NCI-H128 (cell line): ENCODE results near the gene HOXB4.

ENCODE experiments used
- DNase-seq: peaks from one replicate; lab custom pipeline; 2025; ENCODE audit not compliant: unreplicated experiment; lab: John Stamatoyannopoulos, UW

HOXB4 gene

GRCh38 chr17:48601539-48602425 is 23.6 kb upstream of the HOXB4 start:
- DNase-seq, result no peak

DNA sequence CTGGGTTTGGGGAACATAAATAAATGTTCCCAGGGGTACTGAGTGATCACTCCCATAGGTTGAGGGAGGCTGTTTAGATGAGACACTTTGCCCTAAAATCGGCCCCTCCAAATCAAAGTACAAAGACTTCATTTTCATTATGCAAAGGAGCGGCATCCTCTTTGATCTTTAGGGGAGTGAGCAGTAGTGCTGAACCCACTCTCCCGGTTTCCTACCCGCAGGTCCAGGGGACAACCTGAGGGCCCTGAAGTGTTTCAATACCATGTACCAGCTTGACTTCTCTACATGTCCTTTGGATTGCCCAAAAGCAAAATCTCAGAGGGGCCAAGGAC is 23.0 kb upstream of the HOXB4 start:
- DNase-seq, result no peak

DNA sequence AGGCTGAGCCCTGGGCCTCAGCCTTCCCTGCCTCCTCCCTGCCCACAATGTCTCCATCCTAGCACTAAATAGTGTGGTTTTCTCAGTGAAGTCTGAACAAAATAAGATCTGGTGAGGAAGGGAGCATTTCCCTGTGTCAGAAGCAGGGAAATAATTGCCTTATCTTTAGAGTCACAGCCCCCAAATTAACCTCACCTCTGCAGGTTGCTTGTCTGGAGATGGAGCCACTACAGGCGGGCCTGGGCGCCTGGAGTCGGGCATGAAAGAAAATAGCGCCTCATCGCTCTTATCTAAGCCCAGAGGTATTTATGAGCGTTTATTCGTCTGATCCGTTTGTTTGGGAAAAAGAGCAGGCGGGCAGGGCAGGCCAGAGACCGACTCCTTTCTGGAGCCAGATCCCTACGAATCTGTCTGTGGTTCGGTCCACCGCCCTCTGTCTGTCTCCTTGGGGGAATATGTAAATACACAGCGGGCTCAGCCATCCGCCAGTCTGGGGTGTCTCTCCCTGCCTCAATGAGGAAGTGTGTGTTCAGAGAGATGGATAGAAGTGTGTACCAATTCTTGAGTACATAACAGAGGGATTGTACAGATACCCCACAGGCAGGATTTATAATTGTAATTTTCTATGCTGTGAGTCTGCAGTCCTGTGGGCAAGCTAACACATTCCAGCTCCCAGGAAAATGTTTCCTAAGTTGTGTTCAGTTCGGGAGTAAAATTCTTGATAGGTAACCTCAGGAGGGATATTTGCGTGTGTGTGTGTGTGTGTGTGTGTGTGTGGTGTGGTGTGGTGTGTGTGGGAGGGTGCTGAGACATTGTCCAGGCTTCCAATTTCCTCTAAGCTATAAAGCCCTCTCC is 22.3 kb upstream of the HOXB4 start:
- no peak for DNase-seq

DNA sequence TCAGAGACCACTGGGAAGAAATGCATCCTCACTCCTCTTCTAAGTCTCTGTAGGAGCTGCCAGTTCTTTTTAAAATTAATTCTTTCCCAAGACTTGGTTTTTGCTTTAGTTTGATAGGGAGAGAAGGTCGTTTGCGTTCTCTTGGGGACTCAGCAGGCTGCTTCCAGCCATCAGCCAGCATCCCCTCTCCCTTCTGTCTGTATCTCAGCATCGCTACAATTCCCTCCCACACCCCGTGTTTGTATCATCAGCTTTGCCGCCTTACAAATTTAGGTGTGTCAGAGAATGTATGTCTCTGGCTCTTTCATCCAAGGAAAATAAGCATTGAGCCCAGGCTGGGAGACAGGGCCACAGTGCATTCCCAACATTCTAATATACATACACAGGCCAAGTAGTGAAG is 21.2 kb upstream of the HOXB4 start:
- DNase-seq, result no peak

DNA sequence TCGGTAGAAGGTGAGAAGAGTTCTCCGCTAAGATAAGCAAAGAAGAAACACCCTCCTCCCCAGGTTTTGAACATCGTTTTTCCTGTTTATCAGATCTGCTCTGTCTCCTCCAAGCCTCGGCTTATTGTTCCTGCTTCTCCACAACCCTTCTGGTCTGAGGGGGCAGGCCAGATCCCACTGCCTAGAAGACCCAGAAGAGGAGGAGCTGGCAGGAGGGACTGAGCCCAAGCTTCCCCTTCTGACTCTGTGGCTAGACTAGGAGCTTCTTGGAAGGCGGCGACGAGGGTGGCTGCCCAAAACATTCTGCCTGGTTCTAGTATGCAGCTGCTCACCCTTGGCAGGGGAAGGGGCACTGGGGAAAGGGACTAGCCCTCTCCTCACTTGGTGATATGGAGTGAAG is 20.6 kb upstream of the HOXB4 start:
- no peak for DNase-seq

DNA sequence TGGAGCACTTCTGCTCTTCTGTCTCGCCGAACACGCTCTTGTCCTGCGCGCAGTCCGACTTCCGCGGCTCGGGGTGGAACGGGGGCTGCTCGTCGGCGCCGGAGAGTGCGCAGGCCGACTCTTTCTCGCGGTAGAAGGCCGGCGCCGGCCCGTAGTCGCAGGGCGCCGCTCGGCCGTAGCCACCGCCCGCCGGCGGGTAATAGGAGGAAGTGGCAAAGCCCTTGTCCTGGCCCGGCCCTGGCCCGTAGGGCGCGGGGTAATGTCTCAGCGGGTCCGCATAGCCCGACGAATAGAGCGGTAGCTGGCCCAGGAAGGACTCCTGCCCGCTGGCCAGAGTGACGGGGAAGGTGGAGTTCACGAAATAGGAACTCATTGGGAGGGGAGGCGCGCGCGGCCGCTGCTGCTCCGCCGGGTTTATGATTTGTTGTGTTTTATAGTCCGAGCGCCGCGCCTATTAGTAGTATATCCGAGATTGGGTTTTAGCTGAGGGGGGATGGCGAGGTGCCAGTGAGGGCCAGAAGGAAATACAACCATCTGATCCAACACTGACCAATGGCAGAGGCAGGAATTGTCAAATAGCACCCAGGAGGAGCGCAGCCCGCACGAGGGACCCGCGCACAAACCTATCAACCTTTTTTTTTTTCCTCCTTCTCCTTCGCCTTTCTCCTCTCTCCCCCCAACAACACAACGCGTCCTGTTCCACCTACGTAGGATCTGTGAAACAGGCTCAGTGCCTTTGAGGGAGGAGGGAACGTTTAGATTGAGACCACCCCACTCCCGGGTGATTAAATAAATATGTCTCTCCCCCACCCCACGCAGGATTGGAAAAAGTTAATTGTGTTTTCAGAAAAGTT is 19.9 kb upstream of the HOXB4 start:
- no peak for DNase-seq

GRCh38 chr17:48597528-48597777 is 19.3 kb upstream of the HOXB4 start:
- no peak for DNase-seq

DNA sequence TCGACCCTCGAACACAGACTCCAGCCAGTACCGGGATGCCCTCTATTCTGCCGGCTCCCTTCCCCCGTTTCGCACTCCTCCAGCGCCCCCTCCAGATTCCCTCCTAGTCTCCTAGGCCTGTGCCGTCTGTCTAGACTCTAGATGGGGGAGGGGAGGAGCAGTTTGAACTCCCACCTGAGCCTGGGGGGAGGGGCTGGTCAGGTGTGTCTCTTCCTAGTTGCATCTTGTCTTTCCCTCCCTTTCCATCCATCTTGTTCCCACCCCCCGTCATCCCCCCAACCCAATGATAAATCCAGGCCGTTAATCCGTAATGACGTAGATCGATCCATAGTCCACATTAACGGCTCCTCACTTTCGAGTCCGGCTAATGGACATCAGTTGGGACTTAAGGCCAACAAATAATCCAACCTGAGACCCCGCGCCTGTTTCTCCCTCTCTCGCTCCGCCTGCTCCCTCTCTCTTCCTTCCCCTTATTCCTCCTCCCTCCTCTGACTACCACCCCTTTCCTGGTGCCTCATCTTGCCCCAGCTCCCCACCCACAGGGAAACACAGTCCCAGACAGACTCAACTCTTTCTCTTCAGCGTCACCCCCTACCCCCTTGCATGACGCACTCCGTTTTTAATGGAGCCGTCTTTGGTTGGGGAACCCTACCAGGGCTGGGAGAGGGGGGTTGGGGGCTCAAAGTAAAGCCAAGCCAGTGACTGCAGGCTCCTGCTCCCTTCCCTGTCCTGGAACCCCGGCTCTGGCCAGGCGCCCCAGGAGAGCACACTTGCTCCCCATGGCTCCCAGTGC is 18.8 kb upstream of the HOXB4 start:
- no peak for DNase-seq

- DNase-seq, result no peak
These were observed 18.0 kb upstream of the HOXB4 start for GRCh38 chr17:48596000-48596734.

DNA sequence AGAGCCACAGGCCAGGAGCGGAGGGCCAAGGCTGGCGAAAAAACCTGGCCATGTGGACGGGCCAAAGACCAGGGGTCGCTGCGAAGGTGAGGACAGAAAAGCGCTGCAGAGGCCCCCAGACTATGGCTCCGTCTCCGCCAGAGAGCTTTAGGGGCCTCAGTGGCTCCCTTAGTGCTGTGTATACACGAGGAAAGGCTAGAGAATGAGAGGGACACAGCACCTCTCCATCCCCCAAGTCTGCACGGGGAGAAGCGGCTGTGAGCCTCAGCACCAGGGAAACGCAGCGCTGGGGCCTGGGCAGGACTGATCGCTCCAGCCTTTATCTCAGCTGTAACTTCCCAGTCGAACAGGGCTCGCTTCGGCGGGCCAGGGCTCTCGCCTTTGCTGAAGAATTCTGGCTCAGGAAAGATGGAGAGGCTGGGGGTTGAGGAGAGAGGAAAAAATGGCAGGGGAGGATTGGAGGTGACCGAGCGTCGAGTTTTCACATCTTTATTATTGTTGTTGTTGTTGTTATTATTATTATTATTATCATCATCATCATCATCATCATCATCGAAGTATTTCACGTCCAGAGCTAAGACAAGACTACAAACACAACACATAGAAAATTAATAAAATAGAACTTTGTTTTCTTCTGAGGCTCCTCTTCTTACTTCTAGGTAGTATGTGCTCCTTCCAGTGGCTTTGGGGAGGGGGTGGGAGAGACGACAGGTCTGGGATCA is 17.3 kb upstream of the HOXB4 start:
- no peak for DNase-seq

DNA sequence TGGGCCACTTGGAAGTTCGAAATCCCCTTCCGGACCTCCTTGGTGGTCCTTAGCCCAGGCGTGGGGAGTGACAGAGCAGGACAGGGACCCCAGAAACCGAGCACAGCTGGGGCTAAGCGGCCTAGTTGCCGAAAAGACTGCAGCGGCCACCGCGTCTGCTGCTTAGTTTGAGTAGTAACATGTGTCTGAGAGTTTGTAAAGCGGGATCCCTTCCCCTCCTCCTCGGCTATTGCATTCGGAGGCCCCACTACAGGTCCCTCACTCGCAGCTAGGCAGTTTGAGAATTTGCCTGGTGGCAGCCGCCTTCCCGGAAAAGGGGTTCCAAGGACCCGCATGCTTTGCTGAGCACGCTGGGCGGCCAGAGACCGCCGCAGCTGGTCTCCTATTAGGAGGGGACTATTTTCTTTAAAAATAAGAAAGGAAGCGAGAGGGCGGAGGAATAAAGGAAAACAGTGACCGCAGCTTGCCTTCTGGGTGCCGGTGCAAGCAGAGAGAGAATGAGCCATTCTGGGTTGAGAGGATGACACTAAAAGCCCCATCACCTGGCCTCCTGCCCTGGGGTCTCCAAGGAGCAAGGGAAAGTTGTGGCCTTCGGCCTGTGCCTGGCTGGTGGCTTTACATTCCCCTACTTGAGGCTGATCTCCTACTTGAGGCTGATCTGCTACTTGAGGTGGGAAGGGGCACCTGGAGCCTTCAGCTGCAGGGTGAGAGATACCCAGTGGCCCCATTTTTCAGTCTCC is 16.6 kb upstream of the HOXB4 start:
- DNase-seq, result no peak

DNA sequence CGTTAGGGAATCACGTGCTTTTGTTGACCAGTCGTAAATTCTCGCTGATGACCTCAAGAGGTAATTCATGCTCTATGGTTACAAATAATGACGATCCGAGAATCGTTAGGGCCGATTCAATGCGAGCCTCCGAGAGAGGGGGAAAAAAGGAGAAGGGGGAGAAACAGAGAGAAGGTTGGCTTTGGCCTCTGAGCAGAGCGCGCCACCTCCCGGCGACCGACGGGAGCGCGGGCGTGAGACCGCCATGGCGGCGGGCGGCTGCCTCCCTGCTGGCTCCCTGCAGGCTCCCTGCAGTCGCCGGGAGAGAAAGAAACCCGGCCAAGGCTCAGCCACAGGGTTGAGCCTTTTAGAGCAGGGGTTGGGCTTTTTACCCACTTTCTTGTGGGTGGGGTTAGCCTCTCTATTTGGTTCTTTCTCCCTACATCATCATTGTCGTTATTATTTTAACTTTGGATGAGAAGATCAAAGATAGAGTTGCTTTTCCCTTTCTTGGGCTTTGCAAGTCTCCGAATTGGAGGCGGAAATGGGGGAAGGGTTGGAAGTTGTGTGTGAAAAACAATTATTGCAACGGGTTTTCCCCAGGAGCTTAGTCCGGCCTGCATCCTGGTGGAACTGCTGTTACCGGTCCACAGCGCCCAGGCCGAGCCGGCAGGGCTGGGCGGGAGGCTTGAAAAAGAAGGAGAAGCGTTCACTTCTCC is 15.8 kb upstream of the HOXB4 start:
- peak; percentile 50 for DNase-seq

- no peak for DNase-seq
These were observed 15.1 kb upstream of the HOXB4 start, which contains the start of gene HOXB5 for GRCh38 chr17:48593126-48593829. HOXB5 (minus strand) TSS chr17:48593779; CDS start chr17:48593682, 97 bp downstream.

DNA sequence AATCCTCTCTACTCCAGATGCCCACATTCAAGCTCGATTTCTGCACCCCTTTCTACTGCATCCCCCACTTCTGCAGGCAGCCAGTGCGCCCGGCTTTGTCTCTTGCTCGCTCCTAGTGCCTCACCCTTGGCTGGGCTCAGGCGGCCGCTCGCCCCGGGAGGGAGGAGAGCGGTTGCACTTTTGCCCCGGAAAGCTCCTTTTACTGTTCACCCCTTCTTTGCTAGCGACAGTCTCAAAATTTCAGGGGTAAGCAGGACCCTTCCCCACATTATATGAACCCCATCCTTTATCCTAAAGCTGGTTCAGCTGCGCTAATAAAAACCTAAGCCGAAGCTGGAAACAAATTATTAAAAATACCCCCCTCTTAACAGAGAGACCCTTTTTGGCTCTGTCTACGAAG is 14.4 kb upstream of the HOXB4 start:
- DNase-seq, result no peak

DNA sequence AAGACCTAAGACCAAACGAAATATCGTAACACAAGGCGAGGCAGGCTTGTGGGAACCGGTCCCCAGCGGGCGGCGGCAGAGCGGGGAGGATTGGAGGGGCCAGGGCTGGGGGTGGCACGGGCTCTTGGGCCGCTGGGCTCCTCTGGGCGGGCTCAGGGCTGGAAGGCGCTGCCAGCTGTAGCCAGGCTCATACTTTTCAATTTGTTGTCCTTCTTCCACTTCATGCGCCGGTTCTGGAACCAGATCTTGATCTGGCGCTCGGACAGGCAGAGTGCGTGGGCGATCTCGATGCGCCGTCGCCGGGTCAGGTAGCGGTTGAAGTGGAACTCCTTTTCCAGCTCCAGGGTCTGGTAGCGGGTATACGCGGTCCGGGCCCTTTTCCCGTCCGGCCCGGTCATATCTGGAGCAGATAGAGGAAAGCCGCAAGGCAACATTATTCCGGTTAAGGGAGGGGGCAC is 13.9 kb upstream of the HOXB4 start:
- no peak for DNase-seq

DNA sequence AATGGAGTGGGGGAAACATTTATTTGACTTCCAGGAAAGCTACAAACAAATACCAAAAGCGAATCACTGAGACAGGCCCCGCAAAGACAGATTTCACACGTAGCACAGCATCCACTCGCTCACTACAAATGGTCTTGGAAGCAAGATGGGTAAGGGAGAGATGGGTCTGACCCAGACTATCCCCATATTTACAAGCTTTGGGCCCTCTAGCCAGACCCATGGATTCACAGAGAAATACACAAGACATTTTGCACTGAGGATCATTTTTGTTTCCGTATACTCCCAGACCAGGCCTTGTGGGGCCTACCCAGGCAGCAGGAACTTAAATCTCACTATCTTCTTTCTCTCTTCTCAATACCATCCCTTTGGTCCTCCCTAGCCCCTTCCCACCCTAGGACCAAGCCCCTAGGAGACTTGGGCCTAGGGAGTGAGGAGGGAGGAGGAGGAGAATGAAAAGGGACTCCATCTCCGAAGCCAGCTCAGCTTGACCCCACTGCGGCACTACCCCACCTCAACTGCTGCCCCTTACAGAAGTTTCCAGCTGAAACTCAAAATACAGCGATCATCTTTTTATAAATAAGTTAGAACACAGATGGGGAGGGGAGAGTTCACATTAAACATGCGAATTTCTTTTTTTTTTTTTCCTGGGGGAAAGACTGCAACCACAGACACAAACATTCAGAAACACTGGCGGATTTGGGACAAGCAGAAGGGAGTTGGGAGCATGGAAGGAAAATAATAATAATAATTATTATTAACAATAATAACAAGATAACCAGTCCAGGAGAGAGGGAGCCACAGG is 13.3 kb upstream of the HOXB4 start:
- DNase-seq, result no peak
